ENCODE results near the gene SDF4. TPM values are rescaled to one million over a fixed set of nuclear protein-coding genes. Genes with fewer than 3 reads are reported as not detected.

The SDF4 gene
- polyA plus RNA-seq, 3 donors, result 106 to 141 (median 132) TPM

DNA sequence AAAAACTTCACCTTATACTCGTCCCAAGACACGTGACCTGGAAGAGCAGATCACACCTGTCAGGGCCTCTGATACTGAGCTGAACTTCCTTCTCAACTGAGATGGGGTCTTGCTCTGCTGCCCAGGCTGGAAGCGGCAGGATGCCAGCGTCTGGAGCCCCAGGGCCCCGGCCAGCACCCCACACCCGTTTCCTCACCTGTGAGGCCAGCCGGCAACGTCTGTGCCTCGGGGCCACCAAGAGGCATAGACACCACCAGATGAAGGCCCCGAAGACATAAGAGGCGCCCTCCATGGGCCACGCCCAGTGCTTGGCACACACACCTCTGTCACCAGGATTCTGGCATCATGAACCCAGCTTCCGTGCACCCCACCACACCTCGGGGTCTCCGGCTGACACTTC lies 8.5 kb downstream of the SDF4 start:
- no peak for DNase-seq (ENCODE audit: extremely low read depth in 1 of 11, low read depth in 9 of 11, low spot score in 4 of 11)

DNA sequence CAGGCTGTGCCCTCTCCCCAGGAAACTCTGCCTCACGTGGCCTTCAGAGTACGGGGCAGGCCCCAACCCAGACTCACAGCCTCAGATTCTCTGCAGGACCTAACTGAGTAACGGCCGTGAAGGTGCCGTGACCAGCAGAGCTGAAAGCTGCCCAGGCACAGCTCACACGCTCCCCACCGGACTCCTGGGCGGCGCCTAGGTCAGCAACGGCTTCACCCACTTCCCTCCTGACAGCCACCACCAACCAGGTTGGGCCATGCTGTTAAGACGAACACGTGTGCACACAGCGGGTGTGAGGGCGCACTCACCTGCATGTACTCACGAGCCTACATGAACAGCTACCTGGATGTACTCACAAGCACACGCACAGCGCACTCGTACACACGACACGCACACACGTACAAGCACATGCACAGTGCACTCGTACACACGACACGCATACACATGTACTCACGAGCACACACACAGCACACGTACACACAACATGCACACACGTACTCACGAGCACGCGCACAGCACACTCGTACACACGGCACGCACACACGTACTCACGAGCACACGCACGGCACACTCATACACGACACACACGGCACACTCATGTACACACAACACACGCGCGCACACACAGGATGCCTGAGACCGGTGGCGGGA lies 9.1 kb downstream of the SDF4 start:
- DNase-seq (ENCODE audit: extremely low read depth in 1 of 11, low read depth in 9 of 11, low spot score in 4 of 11), result no peak

DNA sequence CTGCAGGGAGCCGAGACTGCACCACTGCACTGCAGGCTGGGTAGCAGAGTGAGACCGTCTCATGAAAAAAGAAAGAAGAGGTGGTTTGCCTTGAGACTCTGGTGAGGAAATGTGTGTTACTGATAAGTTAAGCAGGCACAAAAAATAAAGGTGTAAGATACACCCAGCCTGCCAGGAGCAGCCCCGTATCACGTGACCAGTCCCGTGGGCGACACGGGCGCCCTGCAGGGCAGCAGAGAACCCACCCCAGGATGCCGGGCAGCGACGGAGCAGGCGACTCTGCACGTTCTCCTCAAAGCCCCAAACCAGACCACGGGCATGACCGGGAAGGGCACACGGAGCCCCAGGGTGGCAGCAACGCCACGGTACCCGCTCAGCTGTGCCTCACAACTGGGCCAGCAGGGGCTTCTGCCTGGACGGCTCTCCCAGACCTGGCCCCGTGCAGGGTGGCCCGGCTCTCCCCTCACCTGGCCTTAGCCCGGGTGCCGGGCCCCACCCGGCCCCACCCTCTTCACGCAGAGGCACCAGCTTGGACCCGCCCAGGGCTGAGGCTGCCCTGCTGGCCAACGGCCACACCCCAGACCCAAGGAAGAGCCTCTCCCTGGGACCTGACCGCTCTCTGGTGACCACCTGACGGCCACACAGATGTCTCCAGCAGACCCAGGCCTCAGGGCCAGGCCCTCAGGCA lies 9.8 kb downstream of the SDF4 start:
- DNase-seq (ENCODE audit: extremely low read depth in 1 of 11, low read depth in 9 of 11, low spot score in 4 of 11), result no peak

DNA sequence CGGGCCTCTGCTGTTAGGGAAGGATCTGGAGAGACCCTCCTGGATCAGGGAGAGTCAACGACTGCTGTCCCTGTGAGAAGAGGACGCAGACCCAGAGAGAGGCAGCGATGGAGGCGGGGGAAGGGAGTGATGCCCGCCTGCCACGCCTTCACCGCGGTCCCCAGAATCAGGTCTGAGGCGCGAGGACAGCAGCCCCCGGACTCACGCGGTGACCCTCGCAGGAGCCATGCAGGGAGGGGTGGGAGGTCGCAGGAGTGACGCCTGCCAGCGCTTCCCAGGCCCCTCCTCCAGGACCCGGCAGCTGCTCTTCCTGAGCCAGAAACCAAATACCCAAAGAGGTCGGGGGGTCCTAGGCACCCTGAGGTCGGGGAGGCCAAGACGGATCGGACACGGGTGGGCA lies 11.6 kb downstream of the SDF4 start:
- DNase-seq (ENCODE audit: extremely low read depth in 1 of 11, low read depth in 9 of 11, low spot score in 4 of 11), result no peak

DNA sequence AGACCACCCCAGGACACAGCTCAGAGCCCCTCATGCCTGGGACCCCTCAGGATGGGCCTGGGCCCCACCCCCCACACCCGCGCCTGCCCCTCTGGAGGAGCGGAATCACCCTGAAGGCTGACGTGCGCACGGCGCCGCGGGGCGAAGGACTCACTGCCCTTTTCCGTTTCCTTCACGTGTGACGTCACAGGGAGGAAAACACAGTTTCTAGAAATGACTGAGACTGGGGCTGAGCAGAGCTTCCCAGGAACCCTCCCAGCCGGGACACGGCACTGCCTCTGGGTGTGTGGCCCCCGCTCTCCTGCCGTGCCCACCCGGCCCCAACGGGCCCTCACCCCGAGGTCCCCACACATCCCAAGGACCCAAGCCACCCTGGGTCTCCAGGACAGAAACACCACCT lies 12.5 kb downstream of the SDF4 start:
- DNase-seq (ENCODE audit: extremely low read depth in 1 of 11, low read depth in 9 of 11, low spot score in 4 of 11), result no peak

DNA sequence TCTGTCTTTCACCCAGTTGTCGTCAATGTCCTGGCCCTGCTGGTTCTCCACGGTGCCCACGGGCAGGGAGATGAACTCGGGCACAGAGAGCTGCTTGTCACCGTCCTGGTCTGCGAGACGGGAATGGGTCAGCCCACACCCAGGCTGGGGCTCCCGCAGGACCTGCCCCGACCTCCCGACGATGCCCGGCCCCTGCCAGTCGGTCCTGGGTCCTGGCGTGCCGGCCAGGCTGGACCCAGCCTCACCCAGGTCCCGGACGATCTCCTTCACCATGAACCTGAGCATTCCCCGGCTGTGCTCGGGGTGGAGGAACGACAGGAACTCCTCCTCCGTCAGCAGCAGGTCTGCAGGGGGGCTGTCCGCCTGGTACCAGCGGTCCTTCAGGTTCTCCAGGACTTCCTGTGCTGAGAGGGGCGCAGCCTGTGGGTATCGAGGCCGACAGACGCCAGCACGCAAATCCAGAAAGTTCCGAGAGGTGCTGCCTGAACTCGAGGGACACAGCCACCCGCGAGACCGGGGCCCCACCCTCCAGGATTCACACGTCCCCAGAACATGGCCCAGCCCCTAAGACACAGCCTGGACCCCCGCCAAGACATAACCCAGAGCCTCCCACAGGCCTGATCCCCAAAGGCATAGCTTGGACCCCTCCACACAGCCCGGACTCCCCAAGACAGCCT lies 13.1 kb downstream of the SDF4 start:
- DNase-seq (ENCODE audit: extremely low read depth in 1 of 11, low read depth in 9 of 11, low spot score in 4 of 11), result no peak

DNA sequence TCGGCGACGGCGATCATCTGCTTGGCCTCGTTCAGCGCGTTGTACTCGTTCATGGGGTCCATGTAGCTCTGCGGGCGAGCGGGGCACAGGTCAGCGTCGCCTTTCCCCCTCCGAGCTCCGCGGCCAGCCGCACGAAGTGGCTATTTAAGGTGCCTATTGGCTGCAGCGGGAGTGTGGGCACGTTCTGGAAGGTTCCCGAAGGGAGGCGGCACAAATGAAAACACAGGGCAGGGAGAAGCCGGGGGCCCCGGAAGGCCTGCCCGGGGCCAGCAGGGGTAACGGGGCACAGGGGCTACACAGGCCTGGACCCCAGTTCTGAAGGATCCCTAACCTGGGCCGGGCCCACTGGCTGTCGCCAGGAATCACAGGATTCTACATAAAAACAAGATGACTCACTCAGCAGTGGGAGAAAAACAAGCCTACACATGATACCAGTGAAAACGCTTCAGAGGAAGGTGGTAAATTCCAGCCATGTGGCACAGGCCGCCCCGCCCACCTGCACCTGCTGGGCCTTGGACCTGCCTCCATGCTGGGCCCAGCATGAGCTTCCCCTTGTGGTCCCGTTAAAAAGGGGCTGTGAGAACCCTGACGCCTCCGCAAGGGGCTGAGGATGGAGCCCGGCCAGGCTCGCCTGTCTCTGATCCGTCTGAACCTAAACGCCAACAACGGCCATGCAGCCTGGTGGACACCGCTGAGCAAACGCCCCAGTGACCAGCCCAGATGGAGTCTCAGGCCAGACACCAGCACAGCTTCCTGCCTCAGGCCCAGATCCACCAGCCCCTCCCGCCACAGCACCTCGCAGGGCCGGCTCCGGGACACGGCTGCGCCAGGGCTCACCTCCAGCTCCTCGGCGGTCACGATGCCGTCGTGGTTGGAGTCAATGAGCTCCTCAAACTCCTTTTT lies 13.9 kb downstream of the SDF4 start:
- no peak for DNase-seq (ENCODE audit: extremely low read depth in 1 of 11, low read depth in 9 of 11, low spot score in 4 of 11)

DNA sequence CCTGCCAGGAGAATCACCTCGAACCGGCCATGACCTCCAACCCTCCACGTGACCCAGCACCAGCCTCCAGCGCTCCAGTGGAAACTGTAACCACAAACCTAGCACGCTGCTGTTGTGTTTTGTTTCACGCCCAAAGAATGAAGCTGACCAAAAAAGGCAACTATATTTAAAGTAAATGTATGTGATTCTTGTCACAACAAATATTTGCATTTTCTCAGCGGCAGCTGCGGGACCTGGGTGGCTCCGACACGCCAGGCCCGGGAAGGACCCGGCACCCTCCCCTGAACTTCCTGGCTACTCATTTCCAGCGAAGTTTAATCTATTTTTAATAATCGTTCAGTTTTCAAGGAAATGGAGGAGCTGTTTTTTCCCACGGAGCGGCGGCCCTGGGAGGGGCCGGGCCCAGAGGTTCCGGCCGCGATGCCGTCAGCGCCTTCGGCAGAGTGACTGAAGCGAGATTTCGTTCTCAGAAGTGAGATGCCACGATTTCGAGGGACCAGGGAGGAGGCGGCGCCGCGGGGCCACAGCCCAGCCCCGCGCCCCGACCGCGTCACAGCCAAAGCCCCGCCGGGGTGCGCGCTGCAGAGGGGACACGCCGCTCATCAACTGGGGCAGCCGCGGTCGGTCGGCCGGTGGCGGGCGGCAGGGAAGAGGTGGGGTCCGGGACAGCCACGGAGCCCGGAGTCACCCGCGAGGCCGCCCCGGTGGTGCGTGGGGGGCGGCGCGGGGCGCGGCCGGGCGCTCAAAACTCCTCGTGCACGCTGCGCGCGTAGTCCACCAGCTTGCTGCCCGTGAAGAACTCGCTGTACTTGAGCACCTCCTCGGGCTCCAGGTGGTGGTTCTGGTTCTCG lies 14.8 kb downstream of the SDF4 start:
- no peak for DNase-seq (ENCODE audit: extremely low read depth in 1 of 11, low read depth in 9 of 11, low spot score in 4 of 11)

DNA sequence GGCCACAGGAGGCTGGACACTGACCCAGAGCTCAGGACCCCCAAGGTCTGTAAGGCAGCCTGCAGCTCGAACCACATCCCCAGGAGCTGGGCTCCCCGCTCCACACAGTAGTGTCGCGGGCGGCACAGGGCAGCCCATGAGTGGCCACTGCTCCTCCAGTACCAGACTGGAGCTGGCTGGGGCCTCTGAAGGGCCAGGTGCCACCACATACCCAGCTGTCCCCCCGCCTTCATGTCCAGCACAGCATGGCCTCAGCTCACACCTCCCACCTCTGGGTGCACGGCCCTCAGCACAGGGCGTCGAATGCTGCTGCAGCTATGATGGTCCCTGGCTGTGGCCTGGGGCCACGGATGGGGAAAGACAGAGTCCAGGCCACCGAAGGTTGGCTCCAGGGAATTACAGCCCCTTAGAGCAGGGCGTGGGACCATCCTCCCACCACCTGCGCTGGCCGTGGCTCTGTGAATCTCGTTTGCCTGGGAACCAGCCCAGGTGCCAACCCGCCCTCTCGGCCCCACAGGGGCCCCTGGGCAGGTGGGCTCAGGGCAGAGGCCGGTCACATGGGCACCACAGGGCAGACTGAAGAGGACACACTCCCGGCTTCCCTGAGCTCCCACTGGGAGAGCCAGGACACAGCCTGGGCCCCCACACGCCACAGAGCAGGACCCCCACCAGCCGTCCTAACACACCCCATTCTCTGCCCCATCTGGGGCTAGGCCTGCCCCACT lies 15.8 kb downstream of the SDF4 start:
- DNase-seq (ENCODE audit: extremely low read depth in 1 of 11, low read depth in 9 of 11, low spot score in 4 of 11), result no peak

DNA sequence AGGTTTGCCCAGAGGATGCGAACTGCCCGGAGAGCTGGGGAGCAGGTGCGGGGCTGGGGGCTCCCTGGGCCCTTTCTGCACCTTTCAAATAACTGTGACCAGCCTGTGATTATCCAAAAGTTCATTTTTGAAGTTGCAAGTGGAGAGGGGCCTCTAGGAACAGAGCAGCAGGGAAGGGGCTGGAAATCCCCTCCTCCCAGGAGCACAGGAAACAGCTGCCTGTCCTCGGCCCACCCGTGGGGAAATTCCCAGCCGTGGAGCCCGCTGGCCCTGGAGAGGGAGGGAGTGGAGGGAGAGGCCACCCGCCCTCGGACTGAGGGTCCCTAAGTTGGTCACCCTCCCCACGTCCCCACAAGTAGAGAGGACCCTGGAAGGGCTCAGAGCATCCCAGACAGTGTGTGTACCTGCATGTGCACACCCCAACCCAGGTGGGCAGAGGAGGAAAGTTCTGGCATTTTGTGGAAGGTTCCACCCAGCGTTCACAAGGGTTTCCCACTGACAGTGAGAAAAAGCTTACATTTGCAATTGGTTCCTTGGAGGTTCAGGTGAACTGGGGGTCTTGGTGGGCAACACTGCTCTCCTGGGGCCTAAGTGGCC lies 16.6 kb downstream of the SDF4 start:
- no peak for DNase-seq (ENCODE audit: extremely low read depth in 1 of 11, low read depth in 9 of 11, low spot score in 4 of 11)

DNA sequence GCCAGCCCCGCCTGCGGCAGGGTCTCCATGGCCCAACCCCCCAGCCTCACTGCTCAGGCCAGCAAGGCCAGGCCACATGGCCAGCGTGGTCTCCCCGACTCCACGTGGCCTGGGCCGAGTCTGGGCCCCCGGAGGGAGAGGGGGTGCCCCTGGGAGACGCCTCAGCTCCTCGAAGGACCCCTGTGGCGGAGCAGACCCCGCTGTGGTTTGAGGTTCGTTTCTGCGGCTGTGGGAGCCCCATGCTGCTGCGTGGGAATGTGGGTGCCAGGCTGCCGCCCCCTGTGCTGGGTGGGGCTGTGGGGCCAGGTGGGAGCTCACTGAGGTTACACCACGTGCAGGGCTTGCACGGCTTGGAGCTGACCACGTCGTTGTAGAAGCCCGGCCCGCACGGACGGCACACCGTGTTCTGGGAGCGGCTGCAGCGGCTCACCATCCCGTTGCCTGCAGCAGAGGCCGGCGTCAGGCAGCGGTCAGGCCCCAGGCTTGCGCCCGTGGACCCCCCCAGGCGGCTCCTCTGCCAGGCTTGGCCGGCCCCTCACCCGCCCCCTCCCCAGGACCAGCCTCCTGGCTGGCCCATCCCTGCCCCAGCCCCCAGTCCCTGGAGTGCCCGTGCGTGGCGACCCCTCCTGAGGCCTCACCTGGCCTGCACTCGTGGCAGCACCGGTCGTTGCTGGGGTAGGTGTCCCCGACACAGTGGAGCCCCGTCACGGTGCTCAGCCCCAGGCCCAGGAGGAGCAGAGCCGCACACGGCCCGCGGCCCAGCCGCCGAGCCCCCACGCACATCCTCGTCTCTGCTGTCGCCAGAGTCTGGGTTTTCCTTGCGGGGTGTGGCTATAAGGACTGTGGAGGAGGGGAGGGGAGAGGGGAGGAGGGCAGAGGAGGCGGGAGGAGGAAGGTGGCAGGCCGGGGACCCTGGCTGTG lies 18.2 kb downstream of the SDF4 start, which contains the start of gene TNFRSF4:
Gene TNFRSF4, minus strand, starts transcription at position 809 of the 921 bp plus-strand sequence. Its CDS starts 26 bp downstream, at position 783.
- no peak for DNase-seq (ENCODE audit: extremely low read depth in 1 of 11, low read depth in 9 of 11, low spot score in 4 of 11)

DNA sequence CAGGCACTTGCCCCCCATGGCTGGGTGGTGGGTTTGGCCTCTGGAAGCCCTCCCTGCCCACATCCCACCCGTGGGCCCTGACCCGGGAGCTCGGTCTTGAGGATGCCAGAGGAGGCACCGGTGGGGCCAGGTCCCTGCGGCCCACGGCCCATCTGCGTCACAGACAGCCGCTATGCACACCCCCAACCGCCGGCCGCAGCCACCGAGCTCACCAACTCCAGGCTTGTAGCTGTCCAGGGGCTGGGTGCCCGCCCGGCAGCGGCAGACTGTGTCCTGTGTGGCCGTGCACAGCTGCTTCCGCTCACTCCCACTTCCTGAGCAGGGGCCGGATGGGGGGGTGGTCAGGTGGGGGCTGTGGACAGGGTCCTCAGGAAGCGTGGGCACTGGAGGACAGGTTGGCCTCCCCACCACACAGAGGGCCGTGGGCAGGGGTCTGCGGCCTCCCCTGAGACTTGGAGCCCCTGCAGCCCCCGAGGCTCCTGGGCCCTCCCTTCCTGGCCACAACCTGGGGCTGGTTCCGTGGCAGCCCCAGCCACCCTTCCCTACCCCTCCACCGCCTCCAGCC lies 18.9 kb downstream of the SDF4 start:
- no peak for DNase-seq (ENCODE audit: extremely low read depth in 1 of 11, low read depth in 9 of 11, low spot score in 4 of 11)

DNA sequence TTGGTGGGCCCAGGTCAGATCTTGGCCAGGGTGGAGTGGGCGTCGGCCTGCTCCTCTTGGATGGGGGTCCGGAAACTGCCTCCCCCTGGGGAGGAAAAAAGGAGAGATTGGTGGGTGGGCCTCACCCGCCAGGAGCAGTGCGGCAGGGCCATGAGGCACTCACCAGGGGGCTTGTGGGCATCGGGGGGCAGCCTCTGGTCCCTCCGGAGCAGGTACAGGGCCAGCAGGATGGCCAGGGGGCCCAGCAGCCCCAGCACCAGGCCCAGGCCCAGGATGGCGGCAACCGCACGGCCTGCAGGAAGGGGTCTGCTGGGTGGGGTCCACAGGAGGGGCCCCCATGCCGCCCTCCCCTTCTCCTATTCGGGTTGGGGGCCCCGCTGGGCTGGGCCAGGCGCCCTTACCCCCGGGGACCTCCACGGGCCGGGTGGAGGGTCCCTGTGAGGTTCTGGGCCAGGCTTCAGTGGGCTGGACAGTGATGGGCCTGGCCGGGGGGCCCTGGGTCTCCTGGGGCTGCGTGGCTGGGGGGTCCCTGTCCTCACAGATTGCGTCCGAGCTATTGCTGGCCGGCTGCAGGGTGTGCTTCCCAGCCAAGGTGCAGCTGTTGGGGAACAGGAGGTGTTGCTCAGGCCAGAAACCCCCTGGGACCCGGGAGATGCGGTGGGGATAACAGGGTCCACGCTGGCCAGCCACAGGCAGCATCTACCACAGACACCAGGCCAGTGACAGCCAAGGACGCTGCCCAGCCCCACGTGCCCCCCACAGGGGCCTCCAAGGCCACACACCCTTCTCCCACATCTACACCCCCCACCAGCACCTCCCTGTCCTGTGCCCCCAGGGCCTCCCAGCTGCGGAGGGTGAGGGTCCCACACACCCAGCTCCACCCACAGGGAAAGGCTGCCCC lies 20.0 kb downstream of the SDF4 start:
- no peak for DNase-seq (ENCODE audit: extremely low read depth in 1 of 11, low read depth in 9 of 11, low spot score in 4 of 11)

DNA sequence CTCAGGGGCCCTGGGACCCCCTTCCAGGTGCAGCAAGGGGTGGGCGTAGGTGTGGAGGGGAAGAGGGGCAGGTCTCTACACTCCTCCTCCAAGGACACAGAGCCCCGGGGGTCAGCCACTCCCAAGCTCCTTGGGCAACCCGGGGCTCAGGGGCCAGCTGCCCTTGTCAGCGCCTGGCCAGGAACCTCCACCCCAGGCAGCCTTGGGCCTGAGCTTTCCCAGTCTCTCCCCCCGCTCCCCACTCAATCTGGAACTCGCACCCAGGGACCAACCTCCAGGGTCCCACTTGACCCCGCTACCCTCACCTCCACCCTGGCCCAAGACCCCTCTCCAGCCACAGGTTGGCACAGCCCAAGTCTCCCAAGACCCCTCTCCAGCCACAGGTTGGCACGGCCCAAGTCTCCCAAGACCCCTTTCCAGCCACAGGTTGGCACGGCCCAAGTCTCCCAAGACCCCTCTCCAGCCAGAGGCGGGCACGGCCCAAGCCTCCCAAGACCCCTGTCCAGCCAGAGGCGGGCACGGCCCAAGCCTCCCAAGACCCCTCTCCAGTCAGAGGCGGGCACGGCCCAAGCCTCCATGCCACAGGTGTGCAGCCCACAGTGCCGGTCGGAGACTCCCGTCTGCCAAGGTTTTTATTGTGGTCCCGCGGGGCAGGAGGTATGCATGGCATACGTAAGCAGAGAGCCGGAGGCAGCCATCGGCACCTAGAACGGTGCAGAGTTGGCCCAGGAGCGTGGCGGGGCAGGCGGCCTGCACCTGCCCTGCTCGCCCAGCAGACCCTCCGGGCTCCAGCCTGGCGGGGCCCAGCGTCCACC lies 20.9 kb downstream of the SDF4 start:
- DNase-seq (ENCODE audit: extremely low read depth in 1 of 11, low read depth in 9 of 11, low spot score in 4 of 11), result no peak
